ENCODE results near the gene PATZ1.

- TF ChIP-seq CTCF (IDR thresholded peaks at IDR 0.05; ENCODE audit: insufficient read depth, low read length) = no peak
- TF ChIP-seq POLR2AphosphoS5 (IDR thresholded peaks at IDR 0.05; ENCODE audit: low read depth) = no peak
- no peak for TF ChIP-seq GABPA (IDR thresholded peaks at IDR 0.05; ENCODE audit: low read depth)
- no peak for TF ChIP-seq REST (IDR thresholded peaks at IDR 0.05; ENCODE audit: insufficient replicate concordance, low read depth)
Observed at GRCh38 chr22:31329029-31329428, 17.1 kb downstream of the PATZ1 start.

Measured in HL-60 (cell line).